HG02884 (cell line): ENCODE data around the gene PLXNA2.

Source experiments
- ATAC-seq: cut with Tn5 transposase; IDR thresholded peaks from one replicate; pipeline ENCODE4 v1.9.1; 2021; ENCODE audit warnings: mild to moderate bottlenecking, moderate library complexity; ENCODE audit not compliant: unreplicated experiment

PLXNA2 gene

GRCh38 chr1:208031932-208032320 is 212.3 kb downstream of the PLXNA2 start:
- ATAC-seq, result no peak

DNA sequence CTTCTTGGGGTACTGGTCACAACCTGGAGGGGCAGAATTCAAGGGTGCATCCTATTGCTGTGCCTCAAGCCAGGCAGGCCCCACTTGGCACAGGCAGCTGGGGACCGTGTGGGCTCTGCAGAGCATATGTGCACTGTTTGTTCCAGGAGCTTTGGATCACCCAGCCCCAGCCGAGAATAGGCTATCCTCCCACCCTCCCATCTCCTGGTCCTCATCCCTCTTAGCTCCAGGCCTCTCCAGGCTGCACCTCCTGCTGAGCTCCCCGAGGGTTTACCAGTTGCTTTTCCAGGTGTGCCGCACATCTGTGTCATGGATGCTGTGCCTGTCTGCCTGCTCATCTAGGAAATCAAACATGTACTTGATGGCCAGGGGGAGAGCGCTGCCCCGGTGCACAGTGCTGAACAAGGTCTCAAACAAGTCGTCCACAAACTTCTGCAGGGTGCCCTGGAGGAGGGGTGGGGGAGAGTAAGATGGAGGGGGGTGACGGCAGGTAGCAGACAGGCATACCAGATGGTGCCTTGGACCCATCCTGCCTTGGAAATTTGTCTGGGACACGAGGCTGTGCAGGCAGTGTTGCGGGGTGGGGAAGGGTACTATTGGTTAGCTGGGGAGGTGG is 212.8 kb downstream of the PLXNA2 start:
- no peak for ATAC-seq

DNA sequence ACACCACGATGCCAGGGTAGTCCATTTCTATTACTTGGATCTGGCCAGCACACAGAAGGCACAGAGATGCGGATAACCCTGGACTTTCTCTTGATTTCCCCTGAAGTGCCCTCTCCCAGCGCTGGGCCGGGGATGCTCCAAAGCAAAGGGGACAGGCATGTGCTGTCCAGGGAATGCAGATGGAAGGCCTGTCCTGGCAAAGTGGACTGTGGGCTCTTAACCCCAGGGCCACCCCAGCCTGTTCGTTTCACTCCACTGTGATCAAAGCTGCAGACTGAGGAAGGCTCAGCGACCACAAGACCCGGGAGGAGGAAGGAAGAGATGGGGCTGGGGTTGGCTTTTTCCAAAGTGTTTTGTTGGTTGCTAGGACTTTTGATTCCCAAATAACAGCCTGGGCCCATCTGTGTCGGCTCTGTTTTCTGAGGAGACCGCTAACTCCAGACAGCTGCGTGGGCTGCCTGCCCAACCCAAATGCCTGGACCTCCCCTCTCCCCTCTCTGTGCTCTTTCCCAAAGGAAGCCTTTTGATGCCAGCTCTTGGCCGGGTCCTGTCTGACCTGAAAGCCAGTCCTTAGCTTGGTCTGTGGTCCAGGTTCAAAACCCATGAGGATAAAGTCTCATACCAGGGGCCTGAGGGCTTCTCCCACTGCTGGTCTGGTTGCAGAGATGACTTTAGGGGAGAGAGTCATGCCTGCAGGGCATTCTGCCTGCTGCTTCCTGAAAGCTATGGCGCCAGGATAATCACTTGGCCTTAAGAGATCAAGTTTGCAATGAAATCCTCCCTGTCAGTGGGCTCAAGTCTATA is 213.7 kb downstream of the PLXNA2 start:
- no peak for ATAC-seq

GRCh38 chr1:208029381-208030287 is 214.6 kb downstream of the PLXNA2 start:
- no peak for ATAC-seq

DNA sequence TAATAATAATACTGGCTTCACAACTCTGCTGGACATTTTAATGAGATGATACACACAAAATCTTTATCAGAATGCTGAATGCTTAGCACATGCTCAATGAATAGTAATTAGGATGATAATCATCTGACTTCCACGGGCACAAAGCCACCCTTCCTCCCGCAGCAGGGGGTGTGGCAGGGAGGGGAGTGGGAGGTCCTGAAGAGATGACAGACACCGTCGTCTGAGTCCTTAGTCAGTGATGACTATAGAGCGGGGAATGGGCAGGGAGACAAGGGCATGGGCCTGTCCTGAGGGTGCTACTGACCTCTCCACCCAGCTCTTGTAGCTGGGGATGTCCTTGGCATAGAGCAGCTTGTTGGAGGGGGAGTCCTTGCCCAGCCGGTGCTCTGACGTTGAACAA is 215.7 kb downstream of the PLXNA2 start:
- no peak for ATAC-seq

GRCh38 chr1:208027861-208028260 is 216.3 kb downstream of the PLXNA2 start:
- no peak for ATAC-seq

GRCh38 chr1:208026880-208027438 is 217.2 kb downstream of the PLXNA2 start:
- no peak for ATAC-seq

DNA sequence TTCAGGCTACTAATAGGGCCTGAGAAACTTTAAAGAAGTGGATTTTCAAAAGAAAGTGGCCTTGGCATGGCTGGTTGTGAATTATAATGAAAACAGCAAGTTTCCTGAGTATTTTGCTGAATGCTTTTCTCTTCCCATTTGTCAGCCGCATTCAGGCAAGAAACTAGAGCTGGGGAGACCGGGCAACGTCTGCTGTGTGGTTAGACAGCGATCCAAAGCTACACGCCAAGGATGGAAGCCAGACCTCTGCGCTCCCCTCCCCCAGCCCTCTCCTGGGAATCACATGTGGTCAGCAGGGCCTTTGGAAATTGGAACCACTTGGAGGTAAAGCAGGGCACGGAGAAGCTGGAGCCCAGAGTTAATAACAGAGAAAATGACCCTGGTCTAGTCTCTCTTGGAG is 219.2 kb downstream of the PLXNA2 start:
- no peak for ATAC-seq

DNA sequence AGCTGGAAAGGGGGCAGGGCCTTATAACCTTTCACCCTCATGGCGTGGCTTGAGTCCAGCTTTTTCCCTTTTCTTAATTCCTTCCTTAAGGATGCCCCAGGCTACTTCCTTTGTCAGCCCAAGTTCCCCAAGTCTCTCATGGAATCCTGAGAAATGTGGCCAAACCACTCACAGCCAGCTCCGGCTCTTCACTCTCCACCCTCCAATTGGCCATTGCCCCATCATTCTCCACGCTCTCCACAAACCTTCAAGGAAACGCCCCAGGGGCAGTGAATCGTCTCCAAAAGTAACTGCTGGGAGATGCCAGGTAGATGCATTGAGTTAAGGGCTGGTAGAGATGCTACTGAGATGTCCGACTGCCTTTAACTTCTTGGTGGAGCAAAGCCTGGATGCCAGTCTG is 219.8 kb downstream of the PLXNA2 start:
- no peak for ATAC-seq

DNA sequence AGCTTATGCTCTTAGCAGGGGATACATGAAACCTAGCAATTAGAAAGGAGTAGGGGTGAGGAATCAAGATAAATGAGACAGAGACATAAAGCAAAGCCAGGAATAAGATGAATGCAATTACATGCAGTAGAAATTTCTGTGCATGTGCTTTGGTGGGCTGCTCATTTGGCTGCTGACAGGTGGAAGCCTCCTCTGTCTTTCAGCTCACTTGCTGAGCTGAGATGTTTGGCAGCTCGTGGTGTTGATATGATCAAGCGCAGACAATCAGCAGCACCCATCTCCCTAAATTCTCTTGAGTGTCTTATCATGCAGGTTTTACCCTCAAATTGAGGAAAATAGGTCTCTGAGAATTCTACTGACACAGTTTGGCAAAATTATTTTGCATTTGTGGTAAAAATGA is 224.9 kb downstream of the PLXNA2 start:
- ATAC-seq, result no peak

DNA sequence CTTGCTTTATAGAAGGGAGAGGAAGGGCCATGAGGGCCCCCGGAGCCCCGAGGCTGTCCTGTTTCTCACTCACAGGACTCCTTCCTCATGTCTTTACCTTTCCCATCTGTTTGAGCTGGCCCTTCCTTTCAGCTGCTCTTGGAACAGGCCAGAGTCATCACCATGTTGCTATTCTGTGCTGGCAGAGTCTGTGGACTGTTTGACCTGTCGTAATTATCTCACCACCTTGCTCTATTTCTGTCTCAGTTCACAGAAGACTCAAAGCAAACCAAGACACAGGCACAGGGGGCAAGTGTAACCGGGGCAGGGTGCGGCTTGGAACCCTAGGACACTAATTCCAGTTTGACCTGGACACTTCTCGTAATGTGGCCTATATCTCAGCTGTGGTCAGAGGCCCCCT is 228.9 kb downstream of the PLXNA2 start:
- no peak for ATAC-seq

DNA sequence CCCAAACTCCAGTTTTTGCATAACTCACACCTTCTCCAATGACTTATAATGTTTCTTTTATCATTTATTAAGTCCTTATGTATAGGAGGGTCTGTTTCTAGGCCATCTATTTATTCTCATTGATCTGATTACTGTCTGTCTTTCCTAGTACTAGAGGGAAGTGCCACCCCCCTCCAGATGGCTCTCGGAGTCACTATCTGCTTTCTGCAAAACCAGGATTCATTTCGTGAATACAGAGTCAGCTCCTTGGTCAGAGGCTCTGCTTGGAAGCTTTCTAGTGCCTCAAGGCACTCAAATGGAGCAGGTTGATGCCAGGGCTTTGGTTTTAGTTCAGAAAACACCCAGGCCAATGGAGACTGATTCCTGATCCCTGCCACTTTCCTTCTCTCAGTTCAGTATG is 231.0 kb downstream of the PLXNA2 start:
- ATAC-seq, result no peak

- ATAC-seq, result no peak
These were observed 231.5 kb downstream of the PLXNA2 start for GRCh38 chr1:208012721-208013120.

- no peak for ATAC-seq
These were observed 233.6 kb downstream of the PLXNA2 start for GRCh38 chr1:208010487-208011071.

DNA sequence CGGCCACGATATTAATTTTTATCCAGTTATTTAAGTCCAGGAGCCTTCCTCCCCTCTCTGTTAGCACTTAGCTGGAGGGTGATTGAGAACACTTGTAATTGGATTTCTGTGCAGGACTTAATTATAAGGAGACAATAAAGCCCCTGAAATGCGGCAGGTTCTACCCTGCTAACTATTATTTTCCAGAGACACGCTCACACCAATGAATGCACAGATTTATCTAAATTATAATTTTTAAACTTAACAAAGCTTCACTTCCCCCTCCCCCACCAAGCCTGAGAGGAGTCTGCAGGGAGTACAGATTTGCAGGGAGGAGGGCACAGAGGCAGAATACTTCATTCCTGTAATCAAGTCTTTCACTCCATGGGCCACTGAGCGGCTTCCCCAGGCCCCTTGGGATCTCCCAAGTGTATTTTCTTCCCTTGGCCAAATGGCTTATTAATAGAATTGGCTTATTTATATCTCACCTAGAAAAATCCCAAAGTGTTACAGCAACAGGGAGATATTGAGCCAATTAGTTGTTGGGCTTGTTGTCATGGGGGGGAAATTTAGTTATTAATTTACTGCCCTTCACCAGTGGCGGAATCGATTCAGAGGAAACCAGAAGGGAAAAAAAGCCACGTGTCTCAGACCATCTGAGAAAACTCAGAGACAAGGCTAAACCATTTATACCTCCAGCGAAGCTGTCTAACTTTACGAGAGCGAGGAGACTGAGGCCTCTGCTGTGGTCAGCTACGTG is 234.3 kb downstream of the PLXNA2 start:
- ATAC-seq, result no peak

DNA sequence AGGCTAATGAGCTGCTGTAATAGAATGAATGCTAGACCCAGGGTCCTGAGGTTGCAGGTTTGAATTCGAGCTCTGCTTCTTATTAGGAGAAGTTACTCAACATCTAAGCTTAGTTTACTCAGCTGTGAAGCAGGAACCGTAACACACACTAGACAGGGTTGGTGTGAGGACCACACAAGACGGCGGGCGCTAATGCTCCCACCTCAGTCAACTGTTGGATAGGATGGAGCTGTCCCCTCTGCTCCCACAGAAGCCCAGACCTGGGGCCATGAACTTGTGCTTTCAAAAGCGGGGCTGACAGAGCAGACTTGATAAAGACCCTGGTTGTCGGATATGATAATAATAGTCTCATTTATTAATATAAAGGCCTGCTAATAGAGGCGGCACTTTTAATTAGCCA is 234.9 kb downstream of the PLXNA2 start:
- no peak for ATAC-seq

GRCh38 chr1:208008534-208008933 is 235.7 kb downstream of the PLXNA2 start:
- no peak for ATAC-seq

GRCh38 chr1:208007938-208008342 is 236.2 kb downstream of the PLXNA2 start:
- ATAC-seq, result no peak

- no peak for ATAC-seq
These were observed 236.8 kb downstream of the PLXNA2 start for GRCh38 chr1:208007319-208007937.
